GM19468 (cell line): ENCODE results near the gene ANKRD63.

ENCODE experiments used
- ATAC-seq: cut with Tn5 transposase; IDR thresholded peaks from one replicate; pipeline ENCODE4 v1.9.1; 2021; ENCODE audit warnings: mild to moderate bottlenecking, moderate library complexity, moderate number of reproducible peaks; ENCODE audit not compliant: unreplicated experiment; ENCODE audit errors: extremely low read depth

ANKRD63 gene

DNA sequence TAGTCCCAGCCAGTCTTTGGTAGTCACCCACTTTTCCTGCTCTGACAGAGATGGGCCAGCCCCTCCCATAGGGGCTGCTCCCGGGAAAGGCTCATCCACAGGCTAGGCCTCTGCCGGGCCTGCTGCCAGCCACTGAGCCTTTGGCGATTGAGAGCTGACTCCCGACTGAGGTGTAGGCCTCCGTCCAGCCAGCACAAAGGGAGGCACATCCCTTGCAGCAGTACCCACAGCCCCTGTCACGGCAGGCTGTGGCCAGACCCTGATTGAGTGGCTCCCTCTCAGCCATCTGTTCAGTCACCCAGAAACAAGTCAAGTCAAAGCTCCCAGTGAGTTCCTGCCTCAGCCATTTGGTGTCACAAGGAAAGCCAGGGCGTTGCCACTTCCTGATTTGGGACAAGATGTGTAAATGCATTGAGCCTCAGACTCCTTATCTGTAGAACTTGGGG lies 50.2 kb downstream of the ANKRD63 start:
- ATAC-seq = no peak
